Measurements from ENCODE around the gene NSUN4.

- peak; percentile 2 to 13 (median 12) for TF ChIP-seq CTCF (IDR thresholded peaks at IDR 0.05)
- no peak for TF ChIP-seq POLR2A (IDR thresholded peaks at IDR 0.05)
Observed at GRCh38 chr1:46342084-46342656, 1.6 kb downstream of the NSUN4 start.

All from testis (tissue), 2 donors.